SW 1271 (cell line): ENCODE measurements around the gene PDAP1.
"Not testable (repeated sequence)": the region's sequence is repeated elsewhere in the genome, so short reads cannot be mapped to it uniquely, and the experiment has no call there.

Experiments
- DNase-seq, 2 experiments: peaks; one replicate each; lab custom pipeline; 2025; lab: John Stamatoyannopoulos, UW

PDAP1 gene

GRCh38 chr7:99350641-99351040 is 57.8 kb downstream of the PDAP1 start:
- DNase-seq, result not testable (repeated sequence)
